Heart left ventricle (tissue), 16 donors: ENCODE data around the gene AGXT2. TPM values are rescaled to one million over a fixed set of nuclear protein-coding genes. Genes with fewer than 3 reads are reported as not detected.

Experiments
- ATAC-seq, 4 donors: fragments of 200-7000 bp; cut with Tn5 transposase; one replicate each; pipeline ENCODE4 v1.9.1; 2020 to 2022; ENCODE audit warnings: moderate library complexity in 4 of 4, mild to moderate bottlenecking in 3 of 4, moderate number of reproducible peaks in 1 of 4
- DNase-seq, 5 donors: peaks; one replicate each; pipeline ENCODE4 v3.0.0-alpha.2; 2020
- H3K27ac ChIP-seq, 12 donors: fragments of 200-600 bp; sonication (generic) in 4 of 12; one replicate each; pipeline versions ENCODE4 v1.5.0 to v1.8.0; 2016 to 2022; ENCODE audit warnings: mild to moderate bottlenecking in 2 of 12
- H3K27me3 ChIP-seq, 9 donors: fragments of 200-600 bp; sonication (generic) in 2 of 9; one replicate each; pipeline versions ENCODE4 v1.5.1 to v1.8.0; 2016 to 2022; ENCODE audit warnings: mild to moderate bottlenecking in 3 of 9
- H3K36me3 ChIP-seq, 9 donors: fragments of 200-600 bp; sonication (generic) in 2 of 9; one replicate each; pipeline versions ENCODE4 v1.5.0 to v1.8.0; 2018 to 2022; ENCODE audit warnings: mild to moderate bottlenecking in 2 of 9
- H3K4me1 ChIP-seq, 12 donors: fragments of 200-600 bp; sonication (generic) in 4 of 12; one replicate each; pipeline versions ENCODE4 v1.5.0 to v1.8.0; 2016 to 2022; ENCODE audit warnings: mild to moderate bottlenecking in 3 of 12
- H3K4me3 ChIP-seq, 12 donors: fragments of 200-600 bp; sonication (generic) in 4 of 12; one replicate each; pipeline versions ENCODE4 v1.5.0 to v1.8.0; 2017 to 2022; ENCODE audit warnings: mild to moderate bottlenecking in 9 of 12, moderate library complexity in 4 of 12
- H3K9me3 ChIP-seq, 12 donors: fragments of 200-600 bp; sonication (generic) in 4 of 12; one replicate each; pipeline versions ENCODE4 v1.5.0 to v1.8.0; 2016 to 2022; ENCODE audit warnings: mild to moderate bottlenecking in 1 of 12
- CTCF ChIP-seq, 12 donors: fragments of 200-600 bp; sonication (generic) in 4 of 12; IDR thresholded peaks; one replicate each; pipeline versions ENCODE4 v1.5.0 to v1.8.0; 2018 to 2022; ENCODE audit warnings: antibody characterized with exemption in 12 of 12, mild to moderate bottlenecking in 5 of 12
- POLR2A ChIP-seq, 2 donors: fragments of 450-650 bp; IDR thresholded peaks; one replicate each; pipeline ENCODE4 v1.6.1; 2017; ENCODE audit warnings: antibody characterized with exemption in 2 of 2, mild to moderate bottlenecking in 2 of 2, moderate library complexity in 2 of 2
- WGBS, 4 donors: extraction: QIAGEN DNeasy Blood & Tissue Kit in 2 of 4; methylation state at CpG; one replicate each; pipeline versions ENCODE4 v1.1.5 to v1.1.7; 2013 to 2018; 5-methylcytosine and 5-hydroxymethylcytosine counted together
- intact Hi-C, 10 donors: fragments of 100-400 bp; cut with DNase I; formaldehyde crosslinking; loops; one replicate each; pipeline versions ENCODE4 v1.11.1 to v1.14.2; 2022
- polyA plus RNA-seq, 2 donors: library from polyadenylated mRNA; stranded (reverse); fragments of 200-250 nt; gene quantifications; one replicate each; pipeline ENCODE4 v1.2.3, GENCODE V29; 2013
- total RNA-seq, 9 donors: library from RNA; depleted of rRNA in 2 of 9; stranded (reverse); fragments of >200 nt in 2 of 9; fragmentation: NEBNext Ultra II Directional in 3 of 9; extraction: Animal tissue kit (Norgen Biotek cat#: 25700) in 3 of 9; gene quantifications; one replicate each; pipeline versions ENCODE4 v1.1.0 to v1.2.4, GENCODE V29; 2016 to 2023
- donor health status: ischemic (EF 13 %, LVEDD 7.1; RV severe dilation, severe dysfunction).
- donor health status: healthy with polysubstance abuse.
- donor health status: DM: no; HTN: yes; CAD: no.
- donor health status: DM: no; HTN: no; CAD: no.
- donor health status: ischemic (EF 25% LVEDD 6.9; RV normal size, moderate dysfunction).
- donor health status: ischemic (EF 25% LVEDD 5.7; RV mildly dilated, moderate dysfunction).
- donor health status: healthy.
- donor health status: DM: yes; HTN: yes; CAD: no.
- donor health status: ischemic (EF 35%, LVEDD 5.7; RV mildly dilated, moderate dysfunction).
- donor health status: nonischemic (EF 11% LVEDD 7.7; RV severe dilation, severe dysfunction).
- donor health status: DM: yes; HTN: yes; CAD: no.
- donor health status: PGD.
- donor health status: ischemic (EF 29% LVEDD 5.4; RV normal size, mild dysfunction).
- donor health status: nonischemic (EF 23%, LVEDD 6.1; RV moderate dilation, normal function).

The AGXT2 gene
- total and polyA plus RNA-seq, 11 donors = not detected

GRCh38 chr5:35023391-35024178 lies 24.2 kb downstream of the AGXT2 start:
- intact Hi-C loops = no loop called here
- H3K4me3 ChIP-seq = no peak overlapping the region
- ATAC-seq = no peak
- WGBS, 4 donors = 68 to 80% (median 75%) methylated on average over 7 of the region's 7 CpGs
- TF ChIP-seq POLR2A (IDR thresholded peaks at IDR 0.05) (no peak), CTCF (IDR thresholded peaks at IDR 0.05) (no peak)
- no peaks in the 10 kb centered on the region for H3K9me3 ChIP-seq
- DNase-seq = no peak
- no peak overlapping the region for H3K27ac ChIP-seq
- H3K4me1 ChIP-seq = no peaks in the 10 kb centered on the region
- no peaks in the 10 kb centered on the region for H3K36me3 ChIP-seq
- peaks cover 0 to 8% (median 0%) of the 10 kb centered on the region in 9 donors for H3K27me3 ChIP-seq

GRCh38 chr5:35016174-35017051 lies 31.3 kb downstream of the AGXT2 start:
- H3K9me3 ChIP-seq = peaks cover 0 to 3% (median 0%) of the 10 kb centered on the region in 12 donors
- ATAC-seq = no peak
- intact Hi-C loops = no loop called here

GRCh38 chr5:35015063-35015462 lies 32.7 kb downstream of the AGXT2 start:
- H3K27ac ChIP-seq = no peak overlapping the region
- DNase-seq (peak in 1 of 5 donors; percentile 28), ATAC-seq (peak in 3 of 4 donors; percentile 52 to 91 (median 80))
- WGBS, 4 donors = 33 to 62% (median 52%) methylated on average over 4 of the region's 4 CpGs
- intact Hi-C loops = no loop called here
- TF ChIP-seq CTCF (IDR thresholded peaks at IDR 0.05) (no peak), POLR2A (IDR thresholded peaks at IDR 0.05) (no peak)
- H3K27me3 ChIP-seq = peaks cover 0 to 7% (median 0%) of the 10 kb centered on the region in 9 donors
- peaks cover 0 to 11% (median under 1%) of the 10 kb centered on the region in 12 donors for H3K4me1 ChIP-seq
- H3K9me3 ChIP-seq = peaks cover 0 to 3% (median 0%) of the 10 kb centered on the region in 12 donors
- H3K36me3 ChIP-seq = no peaks in the 10 kb centered on the region
- no peak overlapping the region for H3K4me3 ChIP-seq

More at GRCh38 chr5:35016174-35017051, 31.3 kb downstream of the AGXT2 start:
- Histone ChIP-seq H3K36me3 (no peaks in the 10 kb centered on the region), H3K4me1 (peaks cover 0 to 11% (median 0%) of the 10 kb centered on the region in 12 donors), H3K27ac (no peak overlapping the region), H3K4me3 (no peak overlapping the region), H3K27me3 (peaks cover 0 to 7% (median 0%) of the 10 kb centered on the region in 9 donors)
- TF ChIP-seq POLR2A (IDR thresholded peaks at IDR 0.05) = no peak
- TF ChIP-seq CTCF (IDR thresholded peaks at IDR 0.05) = no peak
- 45 to 71% (median 58%) methylated on average over 4 of the region's 4 CpGs for WGBS, 4 donors
- DNase-seq = no peak

- Histone ChIP-seq H3K27me3 (peaks cover 0 to 7% (median 0%) of the 10 kb centered on the region in 9 donors), H3K27ac (no peak overlapping the region), H3K4me1 (peaks cover 0 to 11% (median 1%) of the 10 kb centered on the region in 12 donors), H3K36me3 (no peaks in the 10 kb centered on the region), H3K9me3 (no peaks in the 10 kb centered on the region), H3K4me3 (no peak overlapping the region)
- ATAC-seq (peak; percentile 95 to 98 (median 96)), DNase-seq (peak in 4 of 5 donors; percentile 66 to 85 (median 76))
- TF ChIP-seq CTCF (IDR thresholded peaks at IDR 0.05) = no peak
- no peak for TF ChIP-seq POLR2A (IDR thresholded peaks at IDR 0.05)
- 36 to 52% (median 39%) methylated on average over 5 of the region's 5 CpGs for WGBS, 4 donors
- intact Hi-C loops = no loop called here
Observed at GRCh38 chr5:35012796-35013195, 35.0 kb downstream of the AGXT2 start.
